Progenitor cell of endocrine pancreas (in vitro differentiated cells): ENCODE results near the gene SOX9. TPM values are rescaled to one million over a fixed set of nuclear protein-coding genes. Genes with fewer than 3 reads are reported as not detected.

ENCODE experiments used
- DNase-seq: peaks from one replicate; pipeline ENCODE4 v3.0.0; 2021; ENCODE audit warnings: low spot score; ENCODE audit not compliant: unreplicated experiment
- H3K27ac Mint-ChIP-seq: 2 replicates; pipeline ENCODE4 v1.8.0; 2021; ENCODE audit warnings: mild to moderate bottlenecking, moderate library complexity, mixed read lengths
- H3K27me3 Mint-ChIP-seq: 2 replicates; pipeline ENCODE4 v1.8.0; 2021; ENCODE audit warnings: mixed read lengths
- H3K36me3 Mint-ChIP-seq: 2 replicates; pipeline ENCODE4 v1.8.0; 2022; ENCODE audit warnings: mixed read lengths; ENCODE audit not compliant: insufficient read depth
- H3K4me1 Mint-ChIP-seq: 2 replicates; pipeline ENCODE4 v1.8.0; 2021; ENCODE audit warnings: low read depth, mixed read lengths
- H3K4me3 Mint-ChIP-seq: 2 replicates; pipeline ENCODE4 v1.8.0; 2021; ENCODE audit warnings: low read depth, mild to moderate bottlenecking, moderate library complexity, mixed read lengths
- H3K9me3 Mint-ChIP-seq: 2 replicates; pipeline ENCODE4 v1.8.0; 2021; ENCODE audit warnings: low read depth, mixed read lengths
- long read RNA-seq: library from polyadenylated mRNA; unstranded; transcript quantifications from one replicate; pipeline ENCODE4 v2.0.0, GENCODE V29; 2020
- total RNA-seq: library from RNA; stranded (reverse); gene quantifications from 2 replicates; pipeline ENCODE4 v1.2.1, GENCODE V29; 2021
- TF ChIP-seq, protein P1 (sequence below): fragments of 200-600 bp; sonication (generic); IDR thresholded peaks from one replicate; pipeline ENCODE4 v1.5.0; 2021; ENCODE audit warnings: antibody characterized with exemption, mild to moderate bottlenecking; ENCODE audit not compliant: unreplicated experiment

Gene SOX9
- 190 and 219 TPM in 2 replicates for total RNA-seq
- long read RNA-seq, partial matches to known transcripts, result 65 of 65 reads
- long read RNA-seq, other reads (novel, unspliced or antisense), result 0 of 65 reads

DNA sequence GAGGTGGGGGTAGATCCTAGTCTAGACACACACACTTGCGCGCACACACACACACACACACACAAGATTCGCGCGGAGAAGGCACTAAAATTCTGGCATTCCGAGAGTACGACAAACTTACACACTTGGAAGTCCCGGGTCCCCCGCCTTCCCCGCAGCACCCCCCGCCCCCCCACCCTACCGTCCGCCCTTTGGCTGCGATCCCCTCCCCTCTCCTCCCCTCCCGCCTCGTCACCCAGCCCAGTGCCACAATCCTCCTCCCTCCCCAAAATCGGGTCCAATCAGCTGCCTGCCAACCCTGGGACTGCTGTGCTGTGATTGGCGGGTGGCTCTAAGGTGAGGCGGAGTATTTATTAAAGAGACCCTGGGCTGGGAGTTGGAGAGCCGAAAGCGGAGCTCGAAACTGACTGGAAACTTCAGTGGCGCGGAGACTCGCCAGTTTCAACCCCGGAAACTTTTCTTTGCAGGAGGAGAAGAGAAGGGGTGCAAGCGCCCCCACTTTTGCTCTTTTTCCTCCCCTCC, at the start of gene SOX9:
Gene SOX9 (plus strand): TSS at position 379 of the 522 bp plus-strand sequence. CDS start 372 bp downstream, outside the sequence.
- Mint-ChIP-seq H3K27me3 (peaks cover 13% of the 10 kb centered on the region), H3K36me3 (peaks cover 18% of the 10 kb centered on the region), H3K9me3 (no peaks in the 10 kb centered on the region), H3K4me3 (peak within 1 kb of the TSS; percentile 89), H3K4me1 (peaks cover 42% of the 10 kb centered on the region), H3K27ac (peak within 1 kb of the TSS; percentile 98)
- TF ChIP-seq, protein P1, sequence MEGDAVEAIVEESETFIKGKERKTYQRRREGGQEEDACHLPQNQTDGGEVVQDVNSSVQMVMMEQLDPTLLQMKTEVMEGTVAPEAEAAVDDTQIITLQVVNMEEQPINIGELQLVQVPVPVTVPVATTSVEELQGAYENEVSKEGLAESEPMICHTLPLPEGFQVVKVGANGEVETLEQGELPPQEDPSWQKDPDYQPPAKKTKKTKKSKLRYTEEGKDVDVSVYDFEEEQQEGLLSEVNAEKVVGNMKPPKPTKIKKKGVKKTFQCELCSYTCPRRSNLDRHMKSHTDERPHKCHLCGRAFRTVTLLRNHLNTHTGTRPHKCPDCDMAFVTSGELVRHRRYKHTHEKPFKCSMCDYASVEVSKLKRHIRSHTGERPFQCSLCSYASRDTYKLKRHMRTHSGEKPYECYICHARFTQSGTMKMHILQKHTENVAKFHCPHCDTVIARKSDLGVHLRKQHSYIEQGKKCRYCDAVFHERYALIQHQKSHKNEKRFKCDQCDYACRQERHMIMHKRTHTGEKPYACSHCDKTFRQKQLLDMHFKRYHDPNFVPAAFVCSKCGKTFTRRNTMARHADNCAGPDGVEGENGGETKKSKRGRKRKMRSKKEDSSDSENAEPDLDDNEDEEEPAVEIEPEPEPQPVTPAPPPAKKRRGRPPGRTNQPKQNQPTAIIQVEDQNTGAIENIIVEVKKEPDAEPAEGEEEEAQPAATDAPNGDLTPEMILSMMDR, result no peak
- peak; percentile 76 for DNase-seq

DNA sequence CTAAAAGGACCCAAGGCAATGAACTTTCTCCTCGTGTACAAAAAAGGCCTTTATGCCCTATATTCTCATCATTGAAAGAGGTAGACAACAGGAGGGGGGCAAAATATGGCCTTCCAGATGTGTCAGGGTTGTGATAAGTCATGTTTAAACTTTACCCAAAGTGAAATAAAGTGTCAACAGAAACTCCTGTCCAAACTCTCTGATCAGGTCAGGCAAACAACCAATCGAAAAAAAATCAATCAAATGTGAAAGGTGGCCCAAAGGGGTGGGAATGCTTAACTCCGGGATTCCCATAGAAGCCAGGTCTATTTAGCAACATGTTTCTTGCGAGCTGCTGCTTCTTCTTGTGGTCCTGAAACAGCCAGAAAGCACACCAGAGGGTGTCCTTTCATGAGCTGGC, 49.5 kb upstream of the SOX9 start:
- Mint-ChIP-seq H3K9me3 (peaks cover 2% of the 10 kb centered on the region), H3K27me3 (peaks cover under 1% of the 10 kb centered on the region), H3K4me1 (peaks cover 58% of the 10 kb centered on the region), H3K4me3 (peak overlapping the region; percentile 38), H3K27ac (peak overlapping the region; percentile 78), H3K36me3 (peaks cover 4% of the 10 kb centered on the region)
- TF ChIP-seq, protein P1, result no peak
- no peak for DNase-seq

DNA sequence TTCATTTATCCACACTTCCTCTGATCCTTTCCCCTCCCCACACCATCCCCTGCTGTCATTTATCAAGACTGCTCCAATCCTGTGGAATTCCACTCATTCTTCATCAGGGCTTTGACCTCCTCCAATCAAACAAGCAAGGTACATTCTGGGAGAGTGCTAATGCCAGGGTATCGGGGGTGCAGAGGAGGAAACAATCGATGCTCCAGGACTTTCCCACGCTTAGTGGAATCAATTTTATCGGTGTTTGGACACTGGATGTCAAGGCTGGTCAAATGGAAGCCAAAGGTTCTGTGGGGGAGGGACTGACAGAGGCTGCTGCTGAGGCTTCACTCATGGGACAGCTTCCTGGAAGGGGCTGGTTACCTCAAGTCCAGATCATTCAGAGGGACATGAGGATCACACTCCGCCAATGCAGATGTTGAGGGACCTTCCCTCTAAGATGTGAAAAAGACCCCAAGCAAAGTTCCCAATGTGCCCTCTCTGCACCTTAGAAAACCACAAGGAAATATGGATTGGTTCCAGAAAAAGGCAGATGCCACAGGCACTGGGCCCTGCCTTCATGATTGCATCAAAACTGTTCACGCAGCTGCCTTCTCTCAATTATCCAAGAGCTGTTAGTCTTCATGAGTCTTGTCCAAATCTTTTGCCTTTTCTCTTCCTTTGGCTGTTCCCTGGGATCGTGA, 44.7 kb upstream of the SOX9 start:
- DNase-seq, result no peak

DNA sequence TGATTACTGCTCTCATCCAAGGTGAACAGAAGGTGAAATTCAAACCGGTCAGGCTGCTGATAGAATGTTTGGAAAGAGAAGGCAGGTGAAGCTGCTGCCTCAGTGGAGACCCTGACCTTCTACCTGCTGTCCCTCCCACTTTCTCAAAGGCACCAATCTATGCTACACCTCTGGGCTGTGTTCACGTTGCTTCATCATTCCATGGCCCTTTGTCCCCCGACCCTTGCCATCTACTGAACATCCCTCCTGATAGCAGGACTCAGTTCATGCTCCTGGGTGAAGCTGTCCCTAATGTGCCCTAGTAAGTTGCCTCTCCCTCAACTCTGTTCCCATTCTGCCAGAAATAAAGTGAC, 44.2 kb upstream of the SOX9 start:
- Mint-ChIP-seq H3K4me1 (peaks cover 49% of the 10 kb centered on the region), H3K27ac (peak overlapping the region; percentile 89), H3K4me3 (no peak overlapping the region), H3K9me3 (peaks cover 11% of the 10 kb centered on the region), H3K36me3 (peaks cover 14% of the 10 kb centered on the region), H3K27me3 (no peaks in the 10 kb centered on the region)
- DNase-seq, result no peak
- TF ChIP-seq, protein P1, result no peak

More for the DNA sequence above, 44.7 kb upstream of the SOX9 start:
- H3K27ac Mint-ChIP-seq, result peak overlapping the region; percentile 91
- peaks cover 11% of the 10 kb centered on the region for H3K9me3 Mint-ChIP-seq
- H3K36me3 Mint-ChIP-seq, result peaks cover 11% of the 10 kb centered on the region
- peaks cover 54% of the 10 kb centered on the region for H3K4me1 Mint-ChIP-seq
- H3K4me3 Mint-ChIP-seq, result peak overlapping the region; percentile 11
- H3K27me3 Mint-ChIP-seq, result no peaks in the 10 kb centered on the region
- TF ChIP-seq, protein P1, result no peak

DNA sequence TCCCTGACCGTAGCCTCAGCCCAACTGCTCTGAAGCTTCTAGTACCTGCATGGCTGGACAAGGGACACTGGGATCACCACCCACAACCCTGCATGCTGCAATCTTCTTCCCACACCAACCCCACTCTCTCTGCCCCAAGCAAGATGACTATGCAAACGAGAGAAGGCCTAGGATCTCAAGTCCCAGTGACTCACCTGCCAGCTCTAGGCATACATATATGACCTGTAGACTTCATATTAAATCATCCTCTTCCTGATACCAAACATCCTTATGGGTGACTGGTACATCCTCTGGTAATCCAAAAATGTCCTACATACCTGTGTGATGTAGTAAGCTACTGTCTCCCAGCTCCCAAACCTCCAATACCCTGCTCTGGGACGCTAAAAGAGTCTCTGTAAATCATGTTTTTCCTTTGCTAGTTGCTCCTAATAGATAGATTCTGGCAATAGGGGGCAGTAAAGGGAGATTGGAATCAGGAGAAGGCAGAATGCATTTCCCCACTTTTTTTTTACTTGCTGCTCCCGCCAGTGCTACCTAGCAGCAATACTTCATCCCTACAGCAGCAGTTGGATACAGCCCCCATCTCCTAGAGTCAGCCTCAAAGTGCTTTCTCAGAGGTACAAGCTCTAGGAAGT, 43.4 kb upstream of the SOX9 start:
- Mint-ChIP-seq H3K27me3 (no peaks in the 10 kb centered on the region), H3K9me3 (peaks cover 11% of the 10 kb centered on the region), H3K4me1 (peaks cover 41% of the 10 kb centered on the region), H3K27ac (peak overlapping the region; percentile 89), H3K4me3 (no peak overlapping the region), H3K36me3 (peaks cover 19% of the 10 kb centered on the region)
- TF ChIP-seq, protein P1, result peak; percentile 10
- DNase-seq, result no peak
